Fibroblast of pulmonary artery (primary cell): ENCODE results near the gene PRKAG2.

Experiments used
- DNase-seq: peaks from one replicate; pipeline ENCODE4 v3.0.0-alpha.2; 2010; ENCODE audit warnings: low read depth
- H3K4me3 ChIP-seq: replicated peaks from 2 replicates; pipeline ENCODE4 v1.5.1; 2011; ENCODE audit warnings: low read depth, mild to moderate bottlenecking, control low read depth, low read length, moderate library complexity
- CTCF ChIP-seq: IDR thresholded peaks from 2 replicates; pipeline ENCODE4 v1.5.1; 2011; ENCODE audit warnings: mild to moderate bottlenecking, control low read depth, low read length, inconsistent platforms; ENCODE audit errors: missing control alignments

The PRKAG2 gene

DNA sequence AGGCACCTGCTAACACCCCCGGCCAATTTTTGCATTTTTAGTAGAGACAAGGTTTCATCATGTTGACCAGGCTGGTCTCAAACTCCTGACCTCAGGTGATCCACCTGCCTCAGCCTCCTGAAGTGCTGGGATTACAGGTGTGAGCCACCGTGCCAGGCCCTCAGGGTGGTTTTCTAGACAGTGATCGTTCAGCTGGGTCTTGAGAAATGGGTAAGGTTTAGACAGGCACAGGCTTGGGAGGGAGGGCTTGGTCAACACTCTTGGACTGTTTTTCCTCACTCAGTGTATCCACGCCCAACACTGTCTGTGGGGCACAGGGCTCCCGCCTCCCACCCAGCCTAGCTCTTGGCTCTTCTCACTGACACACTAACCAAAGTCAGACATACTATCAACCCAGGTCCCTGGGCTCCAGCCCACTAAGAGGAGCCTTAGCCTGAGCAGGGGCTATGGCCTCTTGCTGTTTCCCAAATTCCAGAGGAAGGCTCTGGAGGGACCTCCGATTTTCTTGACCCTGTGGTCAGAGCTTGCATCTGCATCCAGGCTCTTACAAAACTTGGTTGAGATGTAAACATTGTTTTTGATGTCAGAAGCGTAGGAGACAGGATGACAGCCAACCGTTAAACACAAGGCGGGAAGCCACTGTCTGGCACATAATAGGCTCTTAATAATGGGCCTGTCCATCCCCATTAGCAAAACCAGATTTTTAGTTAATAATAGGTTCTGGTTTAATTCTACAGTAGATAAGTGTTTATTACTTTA lies 143.9 kb downstream of the PRKAG2 start:
- TF ChIP-seq CTCF: no peak
- no peak overlapping the region for H3K4me3 ChIP-seq
- DNase-seq: no peak

- no peak overlapping the region for H3K4me3 ChIP-seq
- TF ChIP-seq CTCF: no peak
- DNase-seq: no peak
Measured at GRCh38 chr7:151732292-151732691, 144.6 kb downstream of the PRKAG2 start.

DNA sequence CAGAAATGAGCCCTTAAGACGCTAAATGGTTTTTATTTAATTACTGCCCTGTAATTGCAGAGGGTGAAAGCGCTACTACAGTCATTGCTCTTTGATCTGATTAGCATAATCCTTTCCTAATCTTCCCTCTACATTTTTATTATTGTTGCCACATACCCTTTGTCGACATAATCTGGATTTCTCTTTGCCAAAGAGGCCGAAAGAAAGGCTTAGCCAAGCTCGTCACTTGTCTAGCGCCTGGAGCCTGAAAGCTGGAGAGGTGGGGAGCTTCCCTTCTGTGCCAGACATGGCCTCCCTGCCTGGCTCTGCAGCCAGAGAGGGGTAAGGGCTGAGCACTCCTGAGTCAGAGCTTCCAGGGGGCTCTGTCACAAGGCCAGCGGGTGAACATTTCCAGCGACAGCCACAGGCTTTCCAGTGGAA lies 145.9 kb downstream of the PRKAG2 start:
- DNase-seq: no peak
- H3K4me3 ChIP-seq: no peak overlapping the region
- no peak for TF ChIP-seq CTCF

- no peak for TF ChIP-seq CTCF
- no peak overlapping the region for H3K4me3 ChIP-seq
- DNase-seq: no peak
Measured at GRCh38 chr7:151730591-151730990, 146.3 kb downstream of the PRKAG2 start.

GRCh38 chr7:151729521-151729921 lies 147.4 kb downstream of the PRKAG2 start:
- no peak for TF ChIP-seq CTCF
- DNase-seq: no peak
- no peak overlapping the region for H3K4me3 ChIP-seq

DNA sequence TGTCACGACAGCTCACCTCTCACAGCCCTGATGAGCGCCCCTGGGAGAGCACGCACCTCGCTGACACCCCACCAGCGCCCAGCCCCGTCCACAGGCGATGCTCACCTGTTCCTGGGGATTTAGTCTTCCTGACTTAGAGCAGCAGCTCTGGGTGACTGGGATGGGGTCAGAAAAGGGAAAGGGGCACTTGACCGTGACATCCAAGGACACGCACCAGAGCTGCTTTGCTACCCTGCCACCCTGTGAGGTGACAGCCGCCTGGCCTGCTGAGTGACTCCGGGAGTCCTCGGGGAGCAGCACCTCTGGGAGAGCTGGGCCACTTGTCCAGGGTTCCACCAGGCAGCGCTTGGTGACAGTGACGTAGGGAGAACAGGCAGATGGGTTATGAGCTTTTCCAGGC lies 148.2 kb downstream of the PRKAG2 start:
- TF ChIP-seq CTCF: no peak
- no peak for DNase-seq
- H3K4me3 ChIP-seq: no peak overlapping the region

DNA sequence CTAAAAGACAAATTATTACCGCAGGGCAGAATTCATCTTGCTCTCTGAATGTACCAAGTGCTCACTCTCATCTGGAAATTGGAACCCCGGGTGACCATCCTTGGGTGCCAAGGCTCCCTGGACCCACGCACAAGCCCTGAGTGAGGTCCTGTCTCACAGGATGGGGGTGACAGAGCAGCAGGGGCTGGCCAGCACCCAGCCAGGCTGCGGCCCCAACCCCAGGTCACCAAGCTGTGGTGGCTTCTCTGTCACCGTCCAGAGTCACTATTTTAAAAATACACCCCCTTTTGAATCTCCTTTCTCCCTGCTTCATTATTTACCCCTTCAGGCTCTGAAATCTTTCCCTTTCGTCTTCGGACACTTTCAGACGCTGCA lies 148.6 kb downstream of the PRKAG2 start:
- no peak overlapping the region for H3K4me3 ChIP-seq
- TF ChIP-seq CTCF: no peak
- no peak for DNase-seq
